Measurements from ENCODE around the gene DCP1A.

DCP1A gene

GRCh38 chr3:53252096-53252946 is 95.0 kb downstream of the DCP1A start:
- peaks cover 16% of the 10 kb centered on the region for H3K4me1 ChIP-seq (ENCODE audit: control insufficient read depth, insufficient read depth, low read length, poor library complexity, severe bottlenecking)
- no peak overlapping the region for H3K4me3 ChIP-seq (ENCODE audit: insufficient read depth, low read depth, low read length, poor library complexity, severe bottlenecking)

DNA sequence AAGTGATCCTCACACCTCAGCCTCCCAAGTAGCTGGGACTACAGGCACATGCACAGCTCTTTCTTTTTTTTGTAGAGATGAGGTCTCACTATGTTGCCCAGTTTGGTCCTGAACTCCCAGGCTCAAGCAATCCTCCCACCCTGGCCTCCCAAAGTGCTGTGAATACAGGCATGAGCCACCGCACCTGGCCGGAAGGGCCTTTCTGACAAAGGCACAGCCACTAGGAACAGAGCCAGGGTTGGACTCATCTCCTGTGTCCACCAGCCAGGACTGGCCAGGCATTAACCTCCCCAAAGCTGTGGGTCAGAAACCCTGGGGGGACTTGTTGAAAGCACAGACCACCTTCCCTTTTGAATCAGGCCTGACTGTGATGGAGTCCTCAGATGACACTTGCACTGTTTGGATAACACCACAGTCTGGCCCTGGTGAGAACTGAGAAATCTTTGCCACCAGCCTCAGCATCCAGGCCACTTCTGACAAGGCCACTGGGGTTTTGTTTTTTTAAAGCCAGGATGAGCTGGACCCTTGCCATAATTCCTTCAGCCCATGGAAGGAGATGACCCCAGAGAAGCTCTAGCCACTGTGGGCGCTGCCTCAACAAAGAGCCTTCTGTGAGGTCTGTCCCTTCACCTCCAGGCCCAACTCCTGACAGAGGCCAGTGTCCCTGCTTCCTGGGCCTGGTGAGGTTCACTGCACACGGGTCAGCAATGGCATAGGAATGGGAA is 96.3 kb downstream of the DCP1A start:
- no peak overlapping the region for H3K27ac ChIP-seq (ENCODE audit: insufficient read depth, low read length, poor library complexity, severe bottlenecking)
- no peaks in the 10 kb centered on the region for H3K27me3 ChIP-seq (replicated peaks; ENCODE audit: control insufficient read depth, insufficient read depth, low read length, poor library complexity, severe bottlenecking)
- peaks cover 16% of the 10 kb centered on the region for H3K4me1 ChIP-seq (ENCODE audit: control insufficient read depth, insufficient read depth, low read length, poor library complexity, severe bottlenecking)
- no peaks in the 10 kb centered on the region for H3K9me3 ChIP-seq (ENCODE audit: control insufficient read depth, low read length)
- H3K4me3 ChIP-seq (ENCODE audit: insufficient read depth, low read depth, low read length, poor library complexity, severe bottlenecking) = no peak overlapping the region
- no peaks in the 10 kb centered on the region for H3K36me3 ChIP-seq (ENCODE audit: control insufficient read depth, insufficient read depth, low read length)
- no peak for DNase-seq

More at GRCh38 chr3:53252096-53252946, 95.0 kb downstream of the DCP1A start:
- DNase-seq = no peak
- Histone ChIP-seq H3K27me3 (replicated peaks; ENCODE audit: control insufficient read depth, insufficient read depth, low read length, poor library complexity, severe bottlenecking) (no peaks in the 10 kb centered on the region), H3K9me3 (ENCODE audit: control insufficient read depth, low read length) (no peaks in the 10 kb centered on the region), H3K27ac (ENCODE audit: insufficient read depth, low read length, poor library complexity, severe bottlenecking) (no peak overlapping the region), H3K36me3 (ENCODE audit: control insufficient read depth, insufficient read depth, low read length) (no peaks in the 10 kb centered on the region)

- Histone ChIP-seq H3K27ac (ENCODE audit: insufficient read depth, low read length, poor library complexity, severe bottlenecking) (no peak overlapping the region), H3K36me3 (ENCODE audit: control insufficient read depth, insufficient read depth, low read length) (no peaks in the 10 kb centered on the region), H3K4me1 (ENCODE audit: control insufficient read depth, insufficient read depth, low read length, poor library complexity, severe bottlenecking) (peaks cover 16% of the 10 kb centered on the region), H3K27me3 (replicated peaks; ENCODE audit: control insufficient read depth, insufficient read depth, low read length, poor library complexity, severe bottlenecking) (no peaks in the 10 kb centered on the region), H3K4me3 (ENCODE audit: insufficient read depth, low read depth, low read length, poor library complexity, severe bottlenecking) (no peak overlapping the region), H3K9me3 (ENCODE audit: control insufficient read depth, low read length) (no peaks in the 10 kb centered on the region)
- DNase-seq = no peak
Measured at GRCh38 chr3:53250453-53250852, 96.9 kb downstream of the DCP1A start.

DNA sequence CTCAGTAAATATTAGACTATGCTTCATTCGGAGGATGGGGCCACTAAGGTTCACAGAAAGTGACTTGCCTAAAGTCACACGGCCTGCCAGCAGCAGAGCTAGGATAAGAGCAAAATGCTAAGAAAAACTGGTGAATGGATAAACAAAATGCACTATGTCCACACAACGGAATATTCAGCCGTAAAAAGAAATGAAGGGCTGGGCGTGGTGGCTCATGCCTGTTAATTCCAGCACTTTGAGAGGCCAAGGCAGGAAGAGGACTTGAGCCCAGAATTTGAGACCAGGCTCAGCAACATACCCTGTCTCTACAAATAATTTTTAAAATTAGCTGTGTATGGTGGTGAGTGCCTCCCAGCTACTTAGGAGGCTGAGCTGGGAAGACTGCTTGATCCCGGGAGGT is 99.2 kb downstream of the DCP1A start:
- Histone ChIP-seq H3K4me1 (ENCODE audit: control insufficient read depth, insufficient read depth, low read length, poor library complexity, severe bottlenecking) (peaks cover under 1% of the 10 kb centered on the region), H3K36me3 (ENCODE audit: control insufficient read depth, insufficient read depth, low read length) (no peaks in the 10 kb centered on the region), H3K4me3 (ENCODE audit: insufficient read depth, low read depth, low read length, poor library complexity, severe bottlenecking) (no peak overlapping the region), H3K9me3 (ENCODE audit: control insufficient read depth, low read length) (no peaks in the 10 kb centered on the region), H3K27ac (ENCODE audit: insufficient read depth, low read length, poor library complexity, severe bottlenecking) (no peak overlapping the region), H3K27me3 (replicated peaks; ENCODE audit: control insufficient read depth, insufficient read depth, low read length, poor library complexity, severe bottlenecking) (no peaks in the 10 kb centered on the region)
- no peak for DNase-seq

- H3K27ac ChIP-seq (ENCODE audit: insufficient read depth, low read length, poor library complexity, severe bottlenecking) = no peak overlapping the region
- DNase-seq = no peak
- no peaks in the 10 kb centered on the region for H3K9me3 ChIP-seq (ENCODE audit: control insufficient read depth, low read length)
- no peaks in the 10 kb centered on the region for H3K36me3 ChIP-seq (ENCODE audit: control insufficient read depth, insufficient read depth, low read length)
- no peaks in the 10 kb centered on the region for H3K4me1 ChIP-seq (ENCODE audit: control insufficient read depth, insufficient read depth, low read length, poor library complexity, severe bottlenecking)
- no peak overlapping the region for H3K4me3 ChIP-seq (ENCODE audit: insufficient read depth, low read depth, low read length, poor library complexity, severe bottlenecking)
- no peaks in the 10 kb centered on the region for H3K27me3 ChIP-seq (replicated peaks; ENCODE audit: control insufficient read depth, insufficient read depth, low read length, poor library complexity, severe bottlenecking)
Measured at GRCh38 chr3:53247619-53248018, 99.7 kb downstream of the DCP1A start.

GRCh38 chr3:53244271-53244670 is 103.1 kb downstream of the DCP1A start:
- Histone ChIP-seq H3K4me3 (ENCODE audit: insufficient read depth, low read depth, low read length, poor library complexity, severe bottlenecking) (no peak overlapping the region), H3K9me3 (ENCODE audit: control insufficient read depth, low read length) (no peaks in the 10 kb centered on the region), H3K27ac (ENCODE audit: insufficient read depth, low read length, poor library complexity, severe bottlenecking) (no peak overlapping the region), H3K4me1 (ENCODE audit: control insufficient read depth, insufficient read depth, low read length, poor library complexity, severe bottlenecking) (no peaks in the 10 kb centered on the region), H3K36me3 (ENCODE audit: control insufficient read depth, insufficient read depth, low read length) (peaks cover 29% of the 10 kb centered on the region), H3K27me3 (replicated peaks; ENCODE audit: control insufficient read depth, insufficient read depth, low read length, poor library complexity, severe bottlenecking) (no peaks in the 10 kb centered on the region)
- no peak for DNase-seq

DNA sequence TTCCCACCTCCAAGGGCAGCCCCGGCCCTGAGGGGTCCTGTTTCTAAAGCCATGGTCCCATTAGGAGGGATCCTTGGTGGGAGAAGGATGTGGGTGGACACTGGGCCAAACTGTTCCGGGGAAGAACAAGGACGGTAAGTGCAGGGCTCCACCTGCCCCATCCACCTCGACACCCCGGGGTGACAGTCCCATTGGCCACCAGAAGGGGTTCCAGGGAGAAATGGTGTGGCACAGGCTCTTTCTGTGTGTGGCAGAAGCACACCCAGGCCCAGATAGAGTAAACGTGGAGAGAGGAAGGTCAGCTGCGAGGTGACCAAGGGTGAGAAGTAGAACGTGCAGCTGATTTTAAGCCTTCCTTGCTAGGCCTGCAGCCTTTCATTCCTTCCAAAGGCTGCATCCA is 103.6 kb downstream of the DCP1A start:
- H3K4me3 ChIP-seq (ENCODE audit: insufficient read depth, low read depth, low read length, poor library complexity, severe bottlenecking) = no peak overlapping the region
- no peaks in the 10 kb centered on the region for H3K4me1 ChIP-seq (ENCODE audit: control insufficient read depth, insufficient read depth, low read length, poor library complexity, severe bottlenecking)
- no peaks in the 10 kb centered on the region for H3K27me3 ChIP-seq (replicated peaks; ENCODE audit: control insufficient read depth, insufficient read depth, low read length, poor library complexity, severe bottlenecking)
- H3K9me3 ChIP-seq (ENCODE audit: control insufficient read depth, low read length) = no peaks in the 10 kb centered on the region
- peaks cover 33% of the 10 kb centered on the region for H3K36me3 ChIP-seq (ENCODE audit: control insufficient read depth, insufficient read depth, low read length)
- DNase-seq = no peak
- H3K27ac ChIP-seq (ENCODE audit: insufficient read depth, low read length, poor library complexity, severe bottlenecking) = no peak overlapping the region

- Histone ChIP-seq H3K4me1 (ENCODE audit: control insufficient read depth, insufficient read depth, low read length, poor library complexity, severe bottlenecking) (no peaks in the 10 kb centered on the region), H3K9me3 (ENCODE audit: control insufficient read depth, low read length) (no peaks in the 10 kb centered on the region), H3K27ac (ENCODE audit: insufficient read depth, low read length, poor library complexity, severe bottlenecking) (no peak overlapping the region), H3K4me3 (ENCODE audit: insufficient read depth, low read depth, low read length, poor library complexity, severe bottlenecking) (no peak overlapping the region), H3K36me3 (ENCODE audit: control insufficient read depth, insufficient read depth, low read length) (peaks cover 39% of the 10 kb centered on the region), H3K27me3 (replicated peaks; ENCODE audit: control insufficient read depth, insufficient read depth, low read length, poor library complexity, severe bottlenecking) (no peaks in the 10 kb centered on the region)
- DNase-seq = no peak
Measured at GRCh38 chr3:53243165-53243564, 104.2 kb downstream of the DCP1A start.

- Histone ChIP-seq H3K36me3 (ENCODE audit: control insufficient read depth, insufficient read depth, low read length) (peaks cover 42% of the 10 kb centered on the region), H3K4me3 (ENCODE audit: insufficient read depth, low read depth, low read length, poor library complexity, severe bottlenecking) (no peak overlapping the region), H3K27me3 (replicated peaks; ENCODE audit: control insufficient read depth, insufficient read depth, low read length, poor library complexity, severe bottlenecking) (no peaks in the 10 kb centered on the region), H3K4me1 (ENCODE audit: control insufficient read depth, insufficient read depth, low read length, poor library complexity, severe bottlenecking) (no peaks in the 10 kb centered on the region), H3K27ac (ENCODE audit: insufficient read depth, low read length, poor library complexity, severe bottlenecking) (no peak overlapping the region), H3K9me3 (ENCODE audit: control insufficient read depth, low read length) (no peaks in the 10 kb centered on the region)
- DNase-seq = no peak
Measured at GRCh38 chr3:53242642-53243041, 104.7 kb downstream of the DCP1A start.

DNA sequence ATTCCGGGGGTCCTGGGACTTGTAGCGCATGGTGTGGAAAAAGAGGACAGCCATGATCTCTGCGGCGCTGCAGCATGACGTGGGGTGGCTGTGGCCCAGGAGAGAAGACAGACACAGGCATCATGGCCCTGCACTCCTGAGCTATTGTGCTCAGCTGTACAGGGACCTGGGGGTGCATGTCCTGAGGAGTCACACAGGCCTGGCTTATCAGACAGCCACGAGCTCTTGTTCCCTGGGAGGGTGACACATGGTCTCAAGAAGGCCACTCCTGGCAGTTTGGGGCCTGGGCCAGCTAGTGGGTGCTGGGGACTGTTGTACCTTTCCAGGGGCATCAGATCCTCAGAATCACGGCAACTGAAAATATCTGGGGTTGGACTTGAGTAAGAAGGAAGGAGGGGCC is 105.2 kb downstream of the DCP1A start:
- H3K27ac ChIP-seq (ENCODE audit: insufficient read depth, low read length, poor library complexity, severe bottlenecking) = no peak overlapping the region
- DNase-seq = no peak
- no peak overlapping the region for H3K4me3 ChIP-seq (ENCODE audit: insufficient read depth, low read depth, low read length, poor library complexity, severe bottlenecking)
- H3K9me3 ChIP-seq (ENCODE audit: control insufficient read depth, low read length) = no peaks in the 10 kb centered on the region
- H3K36me3 ChIP-seq (ENCODE audit: control insufficient read depth, insufficient read depth, low read length) = peaks cover 42% of the 10 kb centered on the region
- no peaks in the 10 kb centered on the region for H3K4me1 ChIP-seq (ENCODE audit: control insufficient read depth, insufficient read depth, low read length, poor library complexity, severe bottlenecking)
- no peaks in the 10 kb centered on the region for H3K27me3 ChIP-seq (replicated peaks; ENCODE audit: control insufficient read depth, insufficient read depth, low read length, poor library complexity, severe bottlenecking)
